Parathyroid adenoma (tissue), 2 donors: ENCODE data around the gene HOXA9.

Source experiments
- H2AFZ ChIP-seq: fragments of 300-600 bp; sonication (generic); one replicate; pipeline ENCODE4 v1.7.0; 2017; ENCODE audit warnings: antibody characterized with exemption, mild to moderate bottlenecking
- H3K27ac ChIP-seq: fragments of 300-600 bp; sonication (generic); one replicate; pipeline ENCODE4 v1.7.0; 2017
- H3K27me3 ChIP-seq: fragments of 300-600 bp; sonication (generic); one replicate; pipeline ENCODE4 v1.7.0; 2017; ENCODE audit warnings: low read length; ENCODE audit not compliant: control insufficient read depth, insufficient read depth
- H3K36me3 ChIP-seq: fragments of 300-600 bp; sonication (generic); one replicate; pipeline ENCODE4 v1.7.0; 2017; ENCODE audit warnings: low read length; ENCODE audit not compliant: control insufficient read depth, insufficient read depth
- H3K4me1 ChIP-seq: fragments of 300-600 bp; sonication (generic); one replicate; pipeline ENCODE4 v1.7.0; 2017; ENCODE audit warnings: control low read depth
- H3K4me2 ChIP-seq: fragments of 300-600 bp; sonication (generic); one replicate; pipeline ENCODE4 v1.7.0; 2017; ENCODE audit warnings: low read length
- H3K4me3 ChIP-seq: fragments of 300-600 bp; sonication (generic); one replicate; pipeline ENCODE4 v1.7.0; 2017; ENCODE audit warnings: low read depth, low read length
- H3K79me2 ChIP-seq: fragments of 300-600 bp; sonication (generic); one replicate; pipeline ENCODE4 v1.7.0; 2017; ENCODE audit warnings: control low read depth
- H3K9ac ChIP-seq: fragments of 300-600 bp; sonication (generic); one replicate; pipeline ENCODE4 v1.7.0; 2017; ENCODE audit warnings: mild to moderate bottlenecking
- H3K9me3 ChIP-seq: fragments of 300-600 bp; sonication (generic); one replicate; pipeline ENCODE4 v1.7.0; 2017; ENCODE audit warnings: low read length; ENCODE audit not compliant: control insufficient read depth
- CTCF ChIP-seq: fragments of 300-600 bp; sonication (generic); IDR thresholded peaks from one replicate; pipeline ENCODE4 v1.7.0; 2017; ENCODE audit warnings: antibody characterized with exemption, mild to moderate bottlenecking
- donor health status: primary hyperparathyroidism.

The HOXA9 gene

DNA sequence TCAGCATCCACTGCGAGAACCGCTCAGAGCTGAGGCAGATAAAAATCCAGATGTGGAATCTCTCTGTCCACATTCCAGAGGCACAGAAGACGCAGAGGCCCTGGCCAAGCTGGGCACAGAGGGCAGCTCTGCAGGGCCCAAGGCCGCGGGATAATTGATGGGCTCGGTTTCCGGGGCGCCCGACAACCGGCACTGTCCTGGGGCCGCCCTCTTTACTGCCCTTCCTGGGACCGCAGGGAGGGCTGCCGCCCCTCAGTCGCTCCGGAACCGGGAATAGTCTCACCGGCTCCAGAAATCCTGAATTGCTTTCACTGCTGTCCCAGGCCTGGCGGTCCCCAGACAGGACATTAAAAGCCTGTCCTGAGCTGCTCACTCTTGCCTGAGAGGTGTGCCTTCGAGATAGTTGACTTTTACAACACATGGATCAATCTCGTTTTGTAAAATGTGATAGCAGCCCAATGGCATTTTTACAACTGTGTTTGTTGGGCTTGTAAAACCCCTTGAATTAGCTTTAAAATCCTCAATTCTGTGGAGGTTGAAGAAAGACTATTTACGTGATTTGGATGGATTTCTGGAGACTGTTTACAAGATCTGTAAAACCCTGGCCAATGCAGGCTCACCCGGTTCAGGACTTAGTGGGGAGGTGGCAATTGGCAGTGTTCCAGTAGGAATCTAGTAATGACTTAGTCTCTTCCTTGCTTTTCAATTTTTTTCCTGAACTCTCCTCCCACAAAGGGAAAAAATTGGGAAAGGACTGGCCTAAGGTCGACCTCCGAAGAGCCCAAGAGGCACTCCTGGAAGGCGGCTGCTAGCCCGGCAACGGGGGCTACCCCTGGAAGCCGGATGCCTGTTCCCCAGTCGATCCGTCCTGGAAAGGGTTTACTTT is 16.3 kb downstream of the HOXA9 start:
- Histone ChIP-seq H3K4me3 (no peak overlapping the region), H3K27ac (no peak overlapping the region), H3K9ac (no peak overlapping the region), H3K9me3 (no peaks in the 10 kb centered on the region), H3K4me2 (no peak overlapping the region), H3K79me2 (no peaks in the 10 kb centered on the region), H3K27me3 (no peaks in the 10 kb centered on the region), H2AFZ (no peak overlapping the region), H3K36me3 (no peaks in the 10 kb centered on the region), H3K4me1 (no peaks in the 10 kb centered on the region)
- no peak for TF ChIP-seq CTCF

GRCh38 chr7:27148031-27148755 is 17.1 kb downstream of the HOXA9 start:
- H3K9me3 ChIP-seq = no peaks in the 10 kb centered on the region
- H3K79me2 ChIP-seq = no peaks in the 10 kb centered on the region
- no peak overlapping the region for H2AFZ ChIP-seq
- H3K36me3 ChIP-seq = no peaks in the 10 kb centered on the region
- no peak overlapping the region for H3K9ac ChIP-seq
- no peak overlapping the region for H3K27ac ChIP-seq
- H3K4me2 ChIP-seq = no peak overlapping the region
- no peak for TF ChIP-seq CTCF
- no peaks in the 10 kb centered on the region for H3K4me1 ChIP-seq
- no peaks in the 10 kb centered on the region for H3K27me3 ChIP-seq
- H3K4me3 ChIP-seq = no peak overlapping the region

- Histone ChIP-seq H3K79me2 (no peaks in the 10 kb centered on the region), H2AFZ (no peak within 1 kb of the TSS), H3K9me3 (no peaks in the 10 kb centered on the region), H3K4me2 (peak within 1 kb of the TSS; percentile 24), H3K27ac (no peak within 1 kb of the TSS), H3K4me1 (no peaks in the 10 kb centered on the region), H3K36me3 (no peaks in the 10 kb centered on the region), H3K4me3 (no peak within 1 kb of the TSS), H3K27me3 (no peaks in the 10 kb centered on the region), H3K9ac (no peak within 1 kb of the TSS)
- no peak for TF ChIP-seq CTCF
Observed at GRCh38 chr7:27147199-27148030, 17.9 kb downstream of the HOXA9 start, which contains the start of gene HOXA6. Gene HOXA6, minus strand, starts transcription at chr7:27147774. Its CDS starts 25 bp downstream, at chr7:27147749.

- H3K36me3 ChIP-seq = no peaks in the 10 kb centered on the region
- H3K79me2 ChIP-seq = no peaks in the 10 kb centered on the region
- no peak overlapping the region for H3K9ac ChIP-seq
- no peaks in the 10 kb centered on the region for H3K9me3 ChIP-seq
- TF ChIP-seq CTCF = no peak
- H3K4me2 ChIP-seq = no peak overlapping the region
- no peak overlapping the region for H3K4me3 ChIP-seq
- no peaks in the 10 kb centered on the region for H3K27me3 ChIP-seq
- H2AFZ ChIP-seq = no peak overlapping the region
- H3K27ac ChIP-seq = no peak overlapping the region
- no peaks in the 10 kb centered on the region for H3K4me1 ChIP-seq
Observed at GRCh38 chr7:27146491-27147198, 18.7 kb downstream of the HOXA9 start.
